ENCODE measurements around the gene FAM124A. TPM values are rescaled to one million over a fixed set of nuclear protein-coding genes. Genes with fewer than 3 reads are reported as not detected.

FAM124A gene
- total and polyA plus RNA-seq, 12 donors: 2.1 to 14.0 (median 7.0) TPM

DNA sequence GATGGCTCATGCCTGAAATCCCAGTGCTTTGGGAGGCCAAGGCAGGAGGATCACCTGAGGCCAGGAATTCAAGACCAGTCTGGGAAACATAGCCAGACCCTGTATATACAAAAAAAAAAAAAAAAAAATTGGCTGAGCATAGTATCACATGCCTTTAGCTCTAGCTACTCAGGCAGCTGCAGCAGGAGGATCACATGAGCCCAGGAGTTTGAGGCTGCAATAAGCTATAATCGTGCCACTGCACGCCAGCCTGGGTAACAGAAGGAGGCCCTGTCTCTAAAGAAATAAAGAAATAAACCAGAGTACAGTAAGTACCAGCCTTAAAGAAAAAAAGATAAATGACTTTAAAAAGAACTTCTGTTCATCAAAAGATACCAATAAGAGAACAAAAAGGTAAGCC, 52.9 kb downstream of the FAM124A start:
- Histone ChIP-seq H3K4me3 (no peak overlapping the region), H3K27me3 (no peaks in the 10 kb centered on the region), H3K4me1 (peaks cover 2 to 71% (median 28%) of the 10 kb centered on the region in 9 donors), H3K27ac (no peak overlapping the region), H3K9me3 (no peaks in the 10 kb centered on the region), H3K36me3 (peaks cover 0 to 7% (median 0%) of the 10 kb centered on the region in 9 donors)
- WGBS, 2 donors: 45 to 72% methylated on average over 2 of the region's 2 CpGs
- ATAC-seq (peak in 2 of 8 donors; percentile 31 to 50), DNase-seq (no peak)
- TF ChIP-seq, protein P1, sequence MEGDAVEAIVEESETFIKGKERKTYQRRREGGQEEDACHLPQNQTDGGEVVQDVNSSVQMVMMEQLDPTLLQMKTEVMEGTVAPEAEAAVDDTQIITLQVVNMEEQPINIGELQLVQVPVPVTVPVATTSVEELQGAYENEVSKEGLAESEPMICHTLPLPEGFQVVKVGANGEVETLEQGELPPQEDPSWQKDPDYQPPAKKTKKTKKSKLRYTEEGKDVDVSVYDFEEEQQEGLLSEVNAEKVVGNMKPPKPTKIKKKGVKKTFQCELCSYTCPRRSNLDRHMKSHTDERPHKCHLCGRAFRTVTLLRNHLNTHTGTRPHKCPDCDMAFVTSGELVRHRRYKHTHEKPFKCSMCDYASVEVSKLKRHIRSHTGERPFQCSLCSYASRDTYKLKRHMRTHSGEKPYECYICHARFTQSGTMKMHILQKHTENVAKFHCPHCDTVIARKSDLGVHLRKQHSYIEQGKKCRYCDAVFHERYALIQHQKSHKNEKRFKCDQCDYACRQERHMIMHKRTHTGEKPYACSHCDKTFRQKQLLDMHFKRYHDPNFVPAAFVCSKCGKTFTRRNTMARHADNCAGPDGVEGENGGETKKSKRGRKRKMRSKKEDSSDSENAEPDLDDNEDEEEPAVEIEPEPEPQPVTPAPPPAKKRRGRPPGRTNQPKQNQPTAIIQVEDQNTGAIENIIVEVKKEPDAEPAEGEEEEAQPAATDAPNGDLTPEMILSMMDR (IDR thresholded peaks at IDR 0.05): no peak
- intact Hi-C loops (cut with DNase I): no loop called here

DNA sequence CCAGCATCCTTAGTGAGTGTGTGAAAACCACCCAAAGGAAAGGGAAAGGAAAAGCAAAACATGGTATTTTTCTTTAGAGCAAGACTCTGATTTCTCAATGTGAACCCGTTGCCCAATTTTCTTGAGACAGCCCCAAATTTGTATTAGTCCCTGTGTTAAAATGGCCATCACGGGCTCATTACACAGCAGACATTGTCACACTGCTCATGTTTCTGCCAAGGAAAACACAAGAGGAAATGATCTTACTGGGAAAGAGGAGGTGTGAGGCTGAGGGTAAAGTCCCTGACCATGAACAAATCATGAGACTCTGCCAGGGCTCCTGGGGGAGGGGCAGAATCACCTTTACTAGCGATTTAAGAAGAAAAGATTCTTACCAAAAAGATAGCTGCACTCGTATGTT, 54.4 kb downstream of the FAM124A start:
- Histone ChIP-seq H3K36me3 (peaks cover 0 to 18% (median 0%) of the 10 kb centered on the region in 9 donors), H3K4me3 (no peak overlapping the region), H3K27ac (no peak overlapping the region), H3K27me3 (no peaks in the 10 kb centered on the region), H3K4me1 (peaks cover 2 to 58% (median 30%) of the 10 kb centered on the region in 9 donors), H3K9me3 (no peaks in the 10 kb centered on the region)
- DNase-seq (no peak), ATAC-seq (peak in 4 of 8 donors; percentile 34 to 60 (median 42))
- intact Hi-C loops (cut with DNase I): no loop called here
- 26 to 43% methylated on average over 4 of the region's 4 CpGs for WGBS, 2 donors
- TF ChIP-seq, protein P1 (IDR thresholded peaks at IDR 0.05): no peak

DNA sequence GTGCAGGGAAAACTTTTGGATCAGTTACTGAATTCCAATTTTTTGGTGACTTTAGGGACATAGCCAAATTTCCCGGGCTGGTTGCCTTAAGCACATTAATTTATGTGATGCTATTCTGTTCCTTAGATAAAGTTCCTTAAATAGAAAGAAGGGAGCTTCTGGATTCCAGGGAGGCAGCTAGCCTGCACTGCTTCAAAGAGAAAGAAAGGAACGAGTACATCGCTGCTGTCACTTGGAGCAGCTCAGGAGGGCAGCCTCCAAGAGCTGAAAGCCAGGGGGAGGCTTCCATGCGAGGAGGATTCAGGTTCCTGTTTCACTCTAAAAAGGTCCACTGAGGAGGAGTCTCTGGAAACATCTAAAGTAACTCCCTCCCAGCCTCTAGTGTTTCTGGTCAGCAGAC, 55.7 kb downstream of the FAM124A start:
- Histone ChIP-seq H3K4me1 (peaks cover 2 to 65% (median 26%) of the 10 kb centered on the region in 9 donors), H3K9me3 (no peaks in the 10 kb centered on the region), H3K27ac (no peak overlapping the region), H3K36me3 (peaks cover 0 to 19% (median 0%) of the 10 kb centered on the region in 9 donors), H3K4me3 (no peak overlapping the region), H3K27me3 (no peaks in the 10 kb centered on the region)
- 48 to 60% methylated on average over 4 of the region's 4 CpGs for WGBS, 2 donors
- intact Hi-C loops (cut with DNase I): loop anchor here in 1 of 10 donors (2.0 kb wide), 1 partner anchor 79 kb away; no protein-coding TSS in a partner anchor
- ATAC-seq (no peak), DNase-seq (no peak)
- TF ChIP-seq, protein P1 (IDR thresholded peaks at IDR 0.05): no peak

DNA sequence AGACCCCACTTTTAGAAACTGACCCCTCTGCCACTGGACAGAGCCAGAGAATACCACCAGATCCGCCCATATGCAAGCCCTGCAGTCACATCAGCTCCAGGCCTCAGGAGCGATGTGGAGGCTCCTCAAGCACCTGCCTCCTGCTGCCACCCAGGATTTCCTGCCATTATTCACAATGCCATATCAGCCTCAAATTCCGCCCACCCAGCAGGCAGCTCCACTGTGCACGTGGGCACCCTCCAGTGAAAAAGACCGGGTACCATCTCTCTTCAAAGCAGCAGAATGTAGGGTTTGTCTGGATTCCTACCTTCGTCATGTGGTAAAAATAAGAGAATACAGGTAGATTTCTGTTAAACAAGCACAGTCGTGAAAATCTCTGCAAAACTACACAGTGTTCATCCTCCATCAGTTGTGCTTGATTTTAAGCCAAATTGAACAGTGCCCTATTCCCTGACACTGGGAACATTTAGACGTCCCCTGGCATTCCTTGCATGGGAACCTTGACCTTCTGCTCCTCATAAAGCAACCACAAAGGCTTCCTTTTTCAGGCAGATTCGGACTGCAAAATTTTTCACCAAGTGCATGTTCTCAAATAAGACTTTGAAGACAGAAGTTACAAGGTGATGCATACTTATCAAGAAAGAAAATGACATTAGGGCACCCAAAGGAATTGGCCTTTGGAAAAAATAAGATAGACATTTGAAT, 56.4 kb downstream of the FAM124A start:
- DNase-seq (no peak), ATAC-seq (no peak)
- intact Hi-C loops (cut with DNase I): loop anchor here in 1 of 10 donors (2.0 kb wide), 1 partner anchor 78 kb away; no protein-coding TSS in a partner anchor
- peaks cover 2 to 62% (median 26%) of the 10 kb centered on the region in 9 donors for H3K4me1 ChIP-seq
- no peak overlapping the region for H3K27ac ChIP-seq
- no peaks in the 10 kb centered on the region for H3K9me3 ChIP-seq
- 68 to 73% methylated on average over 9 of the region's 9 CpGs for WGBS, 2 donors
- TF ChIP-seq, protein P1 (IDR thresholded peaks at IDR 0.05): no peak
- H3K27me3 ChIP-seq: no peaks in the 10 kb centered on the region
- peaks cover 0 to 19% (median 0%) of the 10 kb centered on the region in 9 donors for H3K36me3 ChIP-seq
- H3K4me3 ChIP-seq: no peak overlapping the region

Measured in heart right ventricle (tissue), 16 donors.